Stimulated activated CD4-positive, alpha-beta T cell treated with anti-CD3 and anti-CD28 coated beads, TNF-alpha, amount 100 ng/mL, for 24 hours (primary cell): Measurements from ENCODE around the gene VCPKMT.

Source experiments
- DNase-seq, 3 experiments: peaks; one replicate each; pipeline ENCODE4 v3.0.0-alpha.2; 2020; ENCODE audit warnings: low read depth in 3 of 3

The VCPKMT gene

GRCh38 chr14:50067723-50068495, 48.5 kb downstream of the VCPKMT start:
- DNase-seq: no peak

GRCh38 chr14:50065583-50065982, 50.8 kb downstream of the VCPKMT start:
- DNase-seq: no peak

GRCh38 chr14:50064993-50065392, 51.4 kb downstream of the VCPKMT start:
- DNase-seq: peak; percentile 36 to 56 (median 52)

- no peak for DNase-seq
Measured at GRCh38 chr14:50063876-50064420, 52.4 kb downstream of the VCPKMT start.

- DNase-seq: peak; percentile 58 to 73 (median 71)
Measured at GRCh38 chr14:50062438-50063085, 53.8 kb downstream of the VCPKMT start.

GRCh38 chr14:50061664-50062437, 54.5 kb downstream of the VCPKMT start:
- peak in 1 of 3 experiments; percentile 57 for DNase-seq

- DNase-seq: peak in 1 of 3 experiments; percentile 41
Measured at GRCh38 chr14:50060871-50061663, 55.3 kb downstream of the VCPKMT start.

GRCh38 chr14:50059763-50060616, 56.4 kb downstream of the VCPKMT start:
- no peak for DNase-seq
